Smooth muscle cell of the brain vasculature (primary cell): Measurements from ENCODE around the gene TP53I11.

Experiments used
- DNase-seq: peaks from one replicate; pipeline ENCODE4 v3.0.0-alpha.2; 2012; ENCODE audit warnings: low read depth, low spot score

Gene TP53I11

DNA sequence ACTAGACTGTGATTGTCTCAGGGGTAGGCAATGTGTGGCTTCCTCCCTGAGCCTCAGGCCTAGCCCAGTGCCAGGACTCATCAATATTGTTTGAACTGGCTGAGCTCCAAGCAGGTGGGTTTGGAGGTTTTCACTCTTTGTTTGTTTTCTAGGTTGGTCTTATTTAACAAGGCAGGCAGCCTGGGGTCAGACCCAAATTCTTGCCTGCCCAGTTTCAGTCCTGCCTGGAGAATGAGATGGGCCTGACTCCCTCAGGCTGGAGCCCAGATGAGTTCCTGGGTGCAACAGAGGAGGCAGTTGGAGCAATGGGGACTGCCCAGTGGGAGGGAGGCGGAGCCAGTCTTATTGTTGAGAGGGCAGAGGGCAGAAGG is 28.3 kb upstream of the TP53I11 start:
- no peak for DNase-seq

DNA sequence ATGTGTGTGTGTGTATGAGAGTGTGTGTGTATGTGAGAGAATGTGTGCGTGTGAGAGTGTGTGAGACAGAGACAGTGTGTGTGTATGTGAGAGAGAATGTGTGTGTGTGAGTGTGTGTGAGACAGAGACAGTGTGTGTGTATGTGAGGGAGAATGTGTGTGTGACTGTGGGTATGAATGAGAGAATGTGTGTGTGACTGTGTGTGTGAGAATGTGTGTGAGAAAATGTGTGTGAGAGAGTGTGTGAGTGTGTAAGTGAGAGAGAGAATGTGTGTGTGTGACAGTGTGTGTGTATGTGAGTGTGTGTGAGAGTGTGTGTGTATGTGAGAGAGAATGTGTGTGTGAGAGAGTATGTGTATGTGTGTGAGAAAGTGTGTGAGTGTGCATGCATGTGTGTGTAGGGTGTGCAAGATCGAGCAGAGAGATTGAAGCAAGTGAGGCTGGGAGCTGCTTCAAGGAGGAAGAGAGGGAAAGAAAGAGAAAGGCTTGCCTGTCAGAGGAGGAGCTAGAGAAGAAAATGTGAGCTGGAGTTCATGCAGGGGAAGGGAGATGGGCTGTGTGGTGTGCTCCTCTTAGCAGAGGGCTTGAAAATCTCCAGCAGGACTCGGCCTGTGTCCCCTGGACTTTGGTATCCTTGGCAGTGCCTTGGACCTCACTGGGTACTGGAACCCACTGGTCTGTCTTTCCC is 27.7 kb upstream of the TP53I11 start:
- DNase-seq = no peak

DNA sequence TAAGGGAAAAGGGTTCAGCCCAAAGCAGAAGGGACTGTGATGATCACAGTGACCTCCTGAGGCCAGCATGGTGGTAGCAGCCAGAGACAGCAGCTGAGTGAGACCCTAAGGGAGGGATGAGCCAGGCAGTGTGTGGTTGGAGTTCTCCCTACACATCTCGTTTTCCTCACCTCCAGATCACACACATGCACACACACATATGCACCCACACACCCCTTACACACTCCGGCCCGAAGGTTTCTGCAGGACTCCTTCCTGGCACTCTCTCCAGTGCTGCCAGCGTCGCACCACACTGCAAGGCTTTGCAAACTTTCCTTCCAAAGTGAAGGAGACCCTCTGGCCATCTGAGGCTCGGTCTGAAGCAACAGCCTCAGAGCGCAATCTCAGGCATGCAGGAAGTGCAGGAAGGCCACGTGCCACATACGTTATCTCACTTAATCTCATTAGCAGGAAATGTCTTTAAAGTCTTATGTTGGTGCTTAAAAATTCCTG is 26.9 kb upstream of the TP53I11 start:
- DNase-seq = no peak

DNA sequence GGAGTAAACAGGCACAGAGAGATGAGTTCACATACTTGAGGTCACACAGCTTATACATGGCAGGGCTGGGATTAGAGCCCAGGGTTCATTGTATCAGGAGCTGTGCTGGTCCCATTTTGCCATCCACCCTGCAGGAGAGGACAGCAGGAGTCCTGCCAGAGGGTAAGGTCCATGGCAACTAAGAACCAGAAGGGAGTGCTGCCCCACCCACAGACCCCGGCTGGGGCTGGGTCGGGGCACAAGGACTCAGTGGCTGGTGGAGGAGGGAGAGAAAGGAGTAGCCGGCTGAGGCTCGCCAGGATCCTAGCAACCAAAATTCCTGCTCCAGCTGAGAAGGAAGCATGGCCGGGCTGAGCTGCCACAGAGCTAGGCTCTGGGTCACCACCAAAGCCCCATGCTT is 25.9 kb upstream of the TP53I11 start:
- no peak for DNase-seq

DNA sequence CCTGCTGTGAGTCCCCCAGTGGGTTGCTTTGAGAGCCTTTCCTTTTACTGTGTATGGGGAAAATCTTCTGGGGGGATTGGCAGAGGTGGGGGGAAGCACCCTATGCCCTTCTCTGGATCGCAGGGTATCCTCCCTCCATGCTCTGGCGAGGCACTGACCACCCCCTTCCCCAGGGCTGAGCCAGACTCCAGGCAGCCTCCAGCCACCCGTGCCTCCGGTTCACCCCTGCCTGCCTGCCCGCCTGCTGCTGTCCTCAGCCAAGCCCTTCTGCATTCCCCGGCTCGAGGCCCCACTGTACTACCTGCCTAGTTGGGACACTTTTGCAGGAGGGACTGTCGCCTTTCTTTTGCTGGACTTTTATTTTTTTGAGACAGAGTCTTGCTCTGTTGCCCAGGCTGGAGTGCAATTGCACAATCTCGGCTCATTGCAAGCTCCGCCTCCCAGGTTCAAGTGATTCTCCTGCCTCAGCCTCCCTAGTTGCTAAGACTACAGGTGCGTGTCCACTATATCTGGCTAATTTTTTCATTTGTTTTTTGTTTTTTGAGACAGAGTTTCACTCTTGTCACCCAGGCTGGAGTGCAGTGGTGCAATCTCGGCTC is 23.8 kb upstream of the TP53I11 start:
- DNase-seq = no peak

DNA sequence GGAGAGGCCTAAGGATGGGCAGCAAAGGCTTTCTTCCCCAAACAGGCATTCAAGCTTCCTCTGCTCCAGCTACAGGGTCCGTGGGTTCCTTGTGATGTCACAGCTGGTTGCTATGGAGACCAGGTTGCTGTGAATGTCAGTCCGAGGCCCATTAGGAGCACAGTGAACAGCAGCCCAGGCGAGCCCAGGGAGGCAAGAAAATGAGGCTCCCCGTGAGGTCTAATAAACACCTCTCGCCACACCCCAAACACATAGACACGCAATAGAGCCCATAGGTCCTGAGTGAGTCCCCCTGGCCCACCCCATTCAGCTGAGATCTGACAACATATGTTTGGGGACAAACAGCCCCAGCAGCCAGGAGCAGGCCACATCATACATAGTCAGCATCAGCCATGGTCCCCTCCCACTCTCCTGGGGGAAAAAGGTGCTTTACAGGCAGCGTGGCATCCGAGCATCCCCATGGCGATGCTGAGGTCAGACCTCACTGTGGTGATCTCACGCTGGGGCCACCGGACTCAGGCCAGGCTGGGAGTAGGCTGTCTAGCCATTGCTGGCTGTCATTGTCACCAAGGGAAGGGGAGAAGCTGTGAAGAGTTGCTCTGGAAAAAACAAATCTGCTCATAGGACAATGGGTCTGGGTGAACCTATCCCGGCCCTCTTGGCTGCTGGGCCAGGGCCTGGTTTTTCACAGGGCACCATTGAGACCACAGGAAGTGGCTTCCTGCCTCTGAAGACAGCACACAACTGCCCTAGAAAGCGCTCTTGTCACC is 23.1 kb upstream of the TP53I11 start:
- DNase-seq = no peak

DNA sequence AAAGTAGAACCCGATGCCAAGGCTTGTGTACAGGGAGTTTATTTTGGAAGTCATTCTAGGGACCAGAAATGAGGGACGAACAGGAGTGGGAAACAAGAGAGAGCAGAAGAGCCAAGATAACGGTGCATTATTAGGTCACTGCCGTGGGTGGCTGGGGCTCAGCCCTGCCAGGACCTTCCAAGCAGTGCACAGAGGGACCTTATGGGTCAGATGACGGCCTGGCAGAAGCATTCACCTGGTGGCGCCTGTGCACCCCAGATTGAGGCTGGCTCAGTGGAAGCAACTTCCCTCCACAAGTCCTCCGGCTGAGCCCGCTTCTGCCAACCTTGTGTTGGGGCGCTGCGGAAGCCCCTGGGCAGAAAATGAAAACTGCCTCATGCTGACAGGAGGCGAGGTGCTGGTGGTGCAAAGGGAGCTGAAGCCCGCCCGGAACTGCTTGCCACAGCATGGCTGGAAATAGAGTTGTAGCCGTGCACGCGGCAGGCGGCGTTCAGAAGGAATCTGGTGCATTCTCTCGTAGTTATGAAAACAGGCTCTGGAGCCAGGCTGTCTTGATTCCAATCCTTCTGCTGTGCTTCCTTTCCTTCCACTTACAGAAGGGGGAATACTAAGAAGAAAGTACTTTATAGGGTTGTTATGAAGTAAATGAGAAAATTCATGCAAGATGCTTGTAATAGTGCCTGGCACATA is 22.2 kb upstream of the TP53I11 start:
- DNase-seq = no peak

DNA sequence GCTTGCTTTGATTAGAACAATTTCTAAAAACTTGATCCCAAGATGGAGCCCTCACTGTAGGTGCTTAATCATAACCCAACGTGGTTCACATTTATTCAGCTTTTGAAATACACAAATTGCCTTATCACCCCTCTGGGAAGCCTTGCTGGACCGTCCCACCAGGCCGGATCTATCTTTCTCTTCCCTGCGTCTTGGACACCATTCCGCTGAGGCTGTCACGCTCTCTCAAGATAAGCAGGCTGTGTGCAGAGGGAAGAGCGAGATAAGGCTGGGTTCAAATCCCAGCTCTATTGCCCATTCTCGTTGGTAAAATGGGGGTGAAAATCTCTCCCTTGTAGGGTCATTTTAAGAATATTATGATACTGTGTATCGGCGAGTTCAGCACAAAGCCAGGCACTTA is 20.5 kb upstream of the TP53I11 start:
- DNase-seq = no peak

DNA sequence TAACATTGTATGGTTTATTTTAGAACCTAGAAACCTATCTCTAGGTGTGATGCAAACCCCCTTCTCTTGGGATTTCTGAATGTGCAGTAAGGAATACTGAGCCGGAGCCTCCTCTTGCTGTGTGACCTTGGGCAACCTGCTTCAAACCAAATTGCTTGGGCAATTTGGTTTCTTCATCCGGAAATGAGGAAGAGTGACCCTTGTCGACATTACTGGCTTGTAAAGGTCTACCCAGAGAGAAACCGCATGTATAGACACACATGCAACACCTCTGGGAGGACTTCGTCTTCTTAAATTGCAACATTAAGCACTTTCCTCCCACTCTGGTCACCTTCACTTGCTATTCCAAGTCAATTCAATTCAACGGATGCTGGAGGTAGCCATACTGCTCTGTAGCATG is 19.6 kb upstream of the TP53I11 start:
- DNase-seq = no peak

DNA sequence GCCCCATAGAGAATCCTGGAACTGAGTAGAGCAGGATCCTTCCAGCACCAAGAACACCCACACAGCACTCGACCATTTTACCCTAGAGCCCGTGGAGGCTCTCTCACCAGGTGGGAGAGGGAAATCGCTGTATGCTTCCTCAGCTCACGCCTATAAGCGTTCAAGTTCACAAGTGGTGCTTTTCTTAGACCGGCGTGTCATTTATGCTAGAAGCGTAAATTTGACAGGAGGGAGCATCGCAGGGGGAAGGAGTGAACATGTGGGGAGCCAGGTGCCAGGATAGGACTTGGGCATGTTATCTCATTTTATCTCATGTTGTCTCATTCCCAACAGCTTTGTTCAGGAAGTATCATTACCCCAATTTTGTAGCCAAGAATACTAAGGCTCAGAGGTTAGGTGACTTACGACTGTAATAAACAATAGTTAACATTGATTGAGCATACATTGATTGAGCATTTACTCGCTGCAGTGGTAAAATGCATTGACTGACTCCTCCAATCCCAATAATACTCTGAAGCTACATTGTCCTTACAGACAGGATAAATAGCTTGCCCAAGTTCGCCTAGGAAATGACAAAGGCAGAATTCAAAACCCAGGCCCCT is 19.1 kb upstream of the TP53I11 start:
- no peak for DNase-seq

DNA sequence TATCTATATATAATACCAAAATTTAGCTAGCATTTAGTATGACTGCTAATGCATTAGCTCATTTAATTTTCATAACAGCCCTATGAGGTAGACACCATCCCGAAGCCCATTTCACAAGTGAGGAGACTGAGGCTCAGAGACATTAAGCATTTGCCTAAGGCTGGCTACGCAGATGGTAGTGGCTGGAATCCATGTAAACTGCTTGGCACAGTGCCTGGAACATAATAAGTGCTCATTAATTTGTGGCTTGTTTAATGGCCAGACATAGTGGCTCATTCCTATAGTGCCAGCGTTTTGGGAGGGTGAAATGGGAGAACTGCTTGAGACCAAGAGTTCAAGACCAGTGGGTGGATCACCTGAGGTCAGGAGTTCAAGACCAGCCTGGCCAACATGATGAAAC is 17.8 kb upstream of the TP53I11 start:
- no peak for DNase-seq

DNA sequence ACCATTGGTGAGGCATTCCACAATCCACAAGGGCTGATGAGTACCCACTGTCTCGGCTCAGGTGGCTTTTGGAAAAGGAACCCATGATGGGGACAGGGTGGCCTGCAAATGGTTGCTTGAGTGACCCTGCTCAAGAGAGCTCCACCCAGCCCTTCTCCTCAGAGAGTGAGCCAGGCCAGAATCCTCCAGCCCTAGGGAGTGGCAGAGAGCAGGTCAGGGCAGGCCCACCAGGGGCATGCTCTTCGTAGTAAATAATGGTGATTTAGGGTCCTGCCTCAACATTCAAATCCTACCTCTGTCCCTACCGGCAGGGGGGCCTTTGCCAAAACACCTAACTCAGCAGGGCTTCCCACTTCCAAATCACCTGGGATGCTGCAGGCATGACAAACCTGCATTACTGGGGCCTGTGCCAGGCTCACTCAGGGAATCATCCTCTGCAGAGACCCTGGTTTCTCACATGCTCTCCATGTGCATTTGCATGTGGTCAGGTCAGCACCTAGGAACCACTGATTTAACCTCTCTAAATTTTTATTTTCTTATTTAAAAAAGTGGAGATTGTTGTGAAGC is 17.3 kb upstream of the TP53I11 start:
- no peak for DNase-seq

DNA sequence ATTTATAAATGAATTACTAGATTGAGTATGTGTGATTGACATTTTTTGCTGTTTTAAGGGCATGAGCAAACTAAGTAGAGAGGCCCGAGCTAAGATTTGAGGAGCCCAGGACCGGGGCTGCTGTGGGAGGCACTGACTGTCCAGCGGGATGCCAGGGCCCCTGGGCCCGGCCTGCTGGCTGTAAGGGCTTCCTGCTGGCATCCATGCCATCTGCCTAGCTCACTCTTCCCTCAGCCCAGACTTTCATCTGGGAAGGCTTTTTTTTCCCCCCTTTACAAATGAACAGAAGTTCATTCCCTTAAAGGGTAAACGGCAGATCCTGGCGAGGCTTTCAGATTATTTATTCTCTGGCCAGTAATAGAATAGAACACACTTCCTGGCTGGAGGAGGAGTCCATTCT is 16.0 kb upstream of the TP53I11 start:
- DNase-seq = no peak

DNA sequence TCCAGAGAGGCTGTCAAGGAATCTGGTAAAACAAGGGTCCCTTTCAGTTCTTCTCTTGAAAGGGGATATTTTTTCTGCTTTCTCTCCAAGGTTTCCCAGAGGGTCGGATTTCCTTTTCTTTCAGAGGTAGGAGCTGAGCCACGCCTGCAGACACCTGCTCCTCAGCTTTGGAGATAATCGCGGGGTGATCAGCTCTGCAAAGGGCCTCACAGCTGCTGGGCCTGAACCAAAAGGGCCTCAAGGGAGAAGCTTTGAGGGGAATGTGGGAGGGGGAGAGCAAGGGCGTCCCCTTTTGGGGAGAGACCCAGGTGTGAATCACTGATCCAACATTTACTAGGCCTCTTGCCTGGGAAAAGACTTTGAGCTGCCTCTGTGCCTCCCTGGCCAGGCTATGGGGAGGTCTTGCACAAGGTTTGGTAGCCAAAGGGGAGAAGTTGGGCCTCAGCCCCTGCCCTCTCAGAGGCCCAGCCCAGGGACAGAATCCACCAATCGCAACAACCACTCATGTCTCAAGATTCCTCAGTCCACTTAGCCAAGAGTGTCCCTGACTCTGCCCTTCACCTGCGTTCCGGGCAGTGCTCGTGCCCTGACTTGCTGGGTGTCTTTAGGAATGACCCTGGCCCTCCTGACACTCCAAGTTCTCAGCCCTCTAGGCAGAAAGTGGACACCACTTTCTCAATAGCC is 14.0 kb upstream of the TP53I11 start:
- DNase-seq = no peak

DNA sequence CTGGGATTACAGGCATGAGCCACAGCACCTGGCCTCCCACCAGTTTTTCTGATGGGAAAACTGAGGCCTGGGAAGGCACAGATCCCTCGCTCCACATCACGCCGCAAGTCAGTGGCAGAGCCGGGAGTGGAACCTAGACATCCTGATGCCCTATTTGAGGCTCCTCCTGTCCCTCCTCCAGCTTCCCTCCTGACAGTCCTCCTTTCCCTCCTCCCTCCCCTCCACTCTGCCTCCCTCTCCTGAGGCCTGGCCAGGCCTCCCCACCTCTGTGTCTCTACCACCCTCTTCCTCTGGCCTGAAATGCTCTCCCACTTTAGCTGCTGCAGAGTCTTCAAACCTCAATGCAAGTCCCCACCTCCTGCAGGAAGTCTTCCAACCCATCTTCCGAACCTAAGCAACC is 13.3 kb upstream of the TP53I11 start:
- DNase-seq = no peak

DNA sequence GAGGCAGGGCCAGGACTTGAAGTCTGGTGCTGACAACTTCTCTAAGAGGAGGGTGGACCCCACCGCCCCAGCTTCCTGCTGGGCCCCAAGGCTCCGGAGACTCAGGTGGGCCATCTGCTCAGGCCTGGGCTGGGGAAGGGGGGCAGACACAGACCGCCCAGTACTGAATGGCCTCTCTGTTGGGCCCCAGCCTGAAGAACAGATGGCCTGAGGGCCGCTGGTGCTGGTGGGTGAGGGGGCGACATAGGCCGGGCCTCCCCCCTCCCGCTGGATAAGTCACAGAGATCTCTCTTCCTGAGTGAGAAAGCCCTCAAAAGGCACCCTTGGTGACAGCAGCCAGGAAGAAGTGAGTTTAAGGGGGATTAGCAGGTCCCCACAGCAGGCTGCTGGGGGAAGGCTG is 12.5 kb upstream of the TP53I11 start:
- no peak for DNase-seq

DNA sequence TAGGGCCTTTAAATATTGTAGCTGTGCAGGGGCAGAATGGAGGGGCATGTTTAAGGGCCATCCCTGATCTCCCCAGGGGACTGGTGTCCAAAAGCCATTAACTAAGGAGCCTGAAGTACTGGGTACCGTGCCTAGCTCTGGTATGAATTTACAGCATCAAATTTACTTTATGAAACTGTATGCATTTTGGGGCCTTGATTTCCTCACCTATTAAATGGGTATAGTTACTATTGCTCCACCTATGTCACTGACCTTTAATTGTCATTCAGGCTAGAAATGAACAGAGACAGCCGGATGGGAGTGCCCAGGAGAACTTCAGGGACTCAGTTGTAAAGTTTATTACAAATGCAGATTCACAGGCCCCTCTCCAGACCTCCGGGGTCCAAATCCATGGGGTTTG is 11.8 kb upstream of the TP53I11 start:
- DNase-seq = no peak

DNA sequence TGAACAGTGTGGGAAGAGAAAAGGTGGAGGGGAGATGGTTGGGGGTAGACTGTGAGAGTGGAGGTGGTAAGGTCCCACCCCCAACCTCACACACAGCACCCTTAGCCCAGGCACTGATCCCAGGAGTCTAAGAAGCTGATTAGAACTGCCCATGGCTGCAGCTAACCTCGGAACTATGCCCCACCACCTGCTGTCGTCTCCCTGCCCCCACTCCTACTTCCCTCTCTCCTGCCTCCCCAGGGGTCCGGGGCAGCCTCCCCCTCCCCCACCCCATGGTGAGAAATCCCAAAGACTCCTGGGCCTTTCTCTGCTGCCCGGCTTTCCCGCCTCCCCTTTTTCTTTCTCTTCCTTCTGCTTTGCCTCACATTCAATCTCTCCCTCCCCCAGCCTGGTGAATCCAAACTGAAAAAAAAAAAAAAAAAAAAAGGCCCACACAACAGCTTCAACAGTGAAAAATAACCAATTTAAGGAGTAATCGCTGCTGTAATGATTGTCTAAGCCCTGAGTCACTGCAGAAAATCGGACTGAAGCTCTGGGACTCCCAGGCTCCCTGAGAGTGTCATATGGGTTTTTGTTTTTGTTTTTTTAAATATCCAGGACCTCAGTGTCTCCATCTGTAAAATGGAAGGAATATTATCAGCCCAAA is 9.6 kb upstream of the TP53I11 start:
- DNase-seq = no peak

DNA sequence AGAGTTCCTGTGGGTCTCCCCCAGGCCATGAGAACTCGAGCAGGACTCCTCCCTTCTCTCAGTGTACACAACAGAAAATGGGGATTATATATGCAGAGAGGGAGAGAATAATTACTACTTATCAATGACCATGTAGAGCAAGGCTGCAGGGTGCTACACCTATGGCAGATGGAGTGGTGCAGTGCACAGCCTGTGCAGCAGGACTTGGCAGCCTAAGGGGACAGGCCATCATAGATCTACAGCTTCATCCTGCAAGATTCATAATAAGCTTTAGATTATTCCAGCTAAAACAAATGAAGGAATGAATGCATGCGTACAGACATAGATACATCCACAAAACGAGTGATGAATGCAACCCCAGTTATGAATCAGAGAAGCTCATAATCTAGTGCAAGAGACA is 8.4 kb upstream of the TP53I11 start:
- no peak for DNase-seq

DNA sequence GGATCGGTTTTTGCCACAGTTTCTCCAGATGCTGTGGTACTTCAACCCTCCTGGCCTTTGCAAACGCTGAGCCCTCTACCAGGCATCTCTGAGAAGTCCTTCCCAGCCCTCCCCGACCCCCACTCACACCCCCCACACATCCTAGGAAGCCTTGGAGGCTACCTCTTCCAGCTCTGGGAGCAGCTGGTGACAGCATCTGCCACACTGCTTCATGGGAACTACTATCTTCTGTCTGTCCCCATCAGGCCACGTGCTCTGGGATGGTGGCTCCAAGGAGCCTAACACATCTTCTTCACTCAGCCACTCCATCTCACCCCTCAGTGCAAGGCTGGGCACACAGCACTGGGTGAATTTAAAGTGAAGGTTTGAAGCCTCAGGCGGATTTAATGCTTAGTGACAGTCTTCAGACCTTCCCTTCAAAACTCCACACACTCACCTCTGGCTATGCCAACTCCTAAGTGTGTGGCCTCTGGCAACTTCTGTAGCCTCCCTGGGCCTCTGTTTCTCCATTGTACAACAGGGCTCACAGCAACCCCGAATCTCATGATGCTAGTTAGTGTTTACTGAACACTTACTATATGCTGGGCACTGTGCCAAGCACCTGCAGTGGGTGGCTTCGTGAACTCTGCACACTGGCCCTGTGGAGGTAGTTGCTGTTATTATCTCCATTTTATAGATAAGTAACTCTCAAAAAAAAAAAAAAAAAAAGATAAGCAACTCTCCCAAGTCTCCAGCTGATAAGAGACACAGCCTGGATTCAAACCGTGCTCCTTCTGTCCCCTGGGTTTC is 7.3 kb upstream of the TP53I11 start:
- DNase-seq = no peak
